HG02885 (cell line): ENCODE data around the gene FARSB.

Experiments used
- ATAC-seq: cut with Tn5 transposase; IDR thresholded peaks from one replicate; pipeline ENCODE4 v1.9.1; 2021; ENCODE audit warnings: mild to moderate bottlenecking; ENCODE audit not compliant: unreplicated experiment, poor library complexity

The FARSB gene

DNA sequence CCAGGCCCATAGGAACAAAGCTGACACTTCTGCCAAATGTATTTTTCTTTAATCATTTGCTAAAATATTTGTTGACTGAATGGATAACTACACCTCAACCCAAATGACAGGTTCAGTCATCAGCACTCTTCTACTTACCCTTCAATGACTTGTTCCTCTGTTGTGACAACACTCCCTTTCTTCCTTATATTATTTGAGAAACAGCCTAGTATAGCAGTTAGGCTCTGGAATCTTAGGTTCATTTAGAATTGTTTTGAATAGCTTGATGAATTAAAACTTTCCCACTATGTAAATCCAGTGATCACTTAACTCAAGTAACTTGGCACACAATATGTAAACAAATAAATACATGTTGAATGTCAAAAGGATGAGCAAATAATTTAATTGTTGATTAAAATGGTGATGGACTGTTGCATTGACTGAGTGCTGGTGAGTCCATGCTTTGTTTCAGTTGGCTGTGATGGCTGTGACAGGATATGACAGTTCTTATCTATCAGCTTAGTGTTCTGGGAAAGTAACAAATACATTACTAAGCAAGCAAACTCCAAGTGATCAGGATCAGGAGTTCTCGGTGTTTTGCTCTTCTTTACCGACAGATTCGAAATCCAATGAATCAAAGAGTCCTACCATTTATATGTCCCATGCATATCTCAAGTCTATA lies 12.7 kb upstream of the FARSB start:
- ATAC-seq = no peak

DNA sequence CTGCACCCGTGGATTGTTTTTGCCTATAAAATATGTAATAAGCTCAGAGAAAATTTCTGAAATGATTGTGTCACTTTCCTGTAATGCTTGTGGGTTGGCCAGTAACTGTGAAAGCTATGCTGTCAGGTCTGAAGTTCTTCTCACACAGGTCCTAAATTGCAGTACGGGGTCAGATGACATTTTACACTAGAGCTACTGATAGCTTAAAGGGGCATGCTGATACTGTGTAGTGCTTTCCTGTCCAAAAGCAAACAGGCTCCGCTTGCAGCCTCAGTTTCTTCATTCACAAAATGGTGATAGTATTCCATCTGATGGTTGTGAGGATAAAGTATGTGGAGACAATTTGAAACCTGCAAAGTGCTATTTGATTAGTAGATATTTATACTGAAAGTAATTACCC lies 7.6 kb upstream of the FARSB start:
- no peak for ATAC-seq

DNA sequence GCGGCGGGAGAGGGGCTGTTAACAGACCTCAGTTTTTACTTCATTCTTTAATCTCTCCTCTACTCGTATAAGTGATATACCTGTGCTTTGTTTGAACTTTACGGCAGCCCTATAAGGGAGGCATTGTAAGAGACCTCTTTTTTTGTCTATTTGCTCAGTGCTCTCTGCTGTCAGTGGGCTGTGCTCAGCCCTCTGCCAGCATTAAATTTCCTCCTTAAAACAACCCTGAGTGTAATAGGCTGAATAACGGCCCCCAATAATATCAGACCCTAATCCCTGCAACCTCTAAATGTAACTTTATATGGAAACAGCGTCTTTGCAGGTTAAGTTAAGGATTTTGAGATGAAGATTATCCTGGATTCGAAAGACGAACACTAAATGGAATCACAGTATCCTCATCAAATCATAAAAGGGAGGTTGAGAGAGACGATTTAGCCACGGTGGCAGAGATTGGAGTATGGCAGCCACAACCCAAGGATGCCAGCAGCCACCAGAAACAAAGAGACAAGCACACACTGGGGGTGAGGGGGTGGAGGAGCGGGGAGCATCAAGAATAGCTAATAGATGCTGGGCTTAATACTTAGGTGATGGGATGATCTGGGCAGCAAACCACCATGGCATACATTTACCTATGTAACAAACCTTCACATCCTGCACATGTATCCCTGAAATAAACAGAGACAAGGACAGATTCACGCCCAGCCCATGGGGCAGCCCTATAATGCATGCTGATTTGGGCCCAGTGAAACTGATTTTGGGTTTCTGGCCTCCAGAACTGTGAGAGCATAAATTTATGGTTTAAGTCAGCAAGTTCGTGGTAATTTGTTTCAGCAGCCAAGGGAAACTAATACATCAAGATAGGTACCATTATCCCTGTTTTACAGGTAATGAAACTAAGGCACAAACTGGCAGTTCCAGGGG lies 894 bp upstream of the FARSB start:
- ATAC-seq = peak; percentile 31

DNA sequence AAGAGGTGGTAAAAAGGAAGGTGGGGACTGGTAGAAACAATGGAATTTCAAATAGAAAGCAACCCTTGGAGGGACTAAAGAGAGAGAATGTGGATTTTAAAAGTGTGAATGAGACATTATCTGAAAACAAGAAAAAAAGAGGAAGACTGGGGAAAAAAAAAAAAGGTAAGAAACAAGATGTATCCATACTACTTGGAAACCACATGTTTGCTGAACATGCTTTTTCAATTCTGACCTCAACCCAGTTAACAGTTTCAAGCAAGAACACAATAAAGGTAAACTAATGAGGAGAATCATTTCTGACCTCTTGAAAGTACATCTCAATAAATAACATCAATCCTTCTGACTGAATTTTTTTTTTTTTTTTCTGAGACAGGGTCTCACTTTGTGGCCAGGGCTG lies 2.6 kb downstream of the FARSB start:
- no peak for ATAC-seq

DNA sequence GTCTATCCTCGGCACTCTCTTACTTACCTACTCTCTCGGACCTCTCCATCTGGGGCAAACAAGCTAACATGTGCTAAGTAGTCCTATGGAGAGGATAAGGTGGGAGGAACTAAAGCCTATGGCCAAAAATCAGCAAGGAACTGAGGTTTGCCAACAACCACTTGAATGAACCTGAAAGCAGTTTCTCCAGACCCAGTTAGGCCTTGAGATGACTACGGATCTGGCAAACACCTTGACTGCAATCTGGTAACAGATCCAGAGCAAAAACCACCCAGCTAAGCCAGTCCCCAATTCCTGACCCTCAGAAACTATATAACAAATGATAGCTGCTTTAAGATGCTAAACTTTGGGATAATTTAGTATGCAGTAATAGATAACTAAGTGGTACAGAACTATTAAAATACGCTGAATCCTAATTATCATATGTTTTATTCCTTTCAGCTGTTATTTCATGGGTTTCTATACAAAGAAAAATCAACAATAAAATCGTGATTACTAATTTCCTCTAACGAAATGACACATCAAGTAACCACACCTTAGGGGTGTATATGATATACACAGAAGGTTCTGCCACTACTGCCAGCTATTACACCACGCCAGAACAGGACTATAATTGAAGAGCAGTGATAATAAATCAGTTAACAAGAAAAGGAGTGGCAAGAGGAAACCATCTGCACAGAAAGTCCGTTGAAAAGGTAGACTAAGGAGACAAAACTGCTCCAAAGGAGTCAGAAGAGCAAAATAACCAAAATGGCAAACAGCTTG lies 3.2 kb downstream of the FARSB start:
- no peak for ATAC-seq

DNA sequence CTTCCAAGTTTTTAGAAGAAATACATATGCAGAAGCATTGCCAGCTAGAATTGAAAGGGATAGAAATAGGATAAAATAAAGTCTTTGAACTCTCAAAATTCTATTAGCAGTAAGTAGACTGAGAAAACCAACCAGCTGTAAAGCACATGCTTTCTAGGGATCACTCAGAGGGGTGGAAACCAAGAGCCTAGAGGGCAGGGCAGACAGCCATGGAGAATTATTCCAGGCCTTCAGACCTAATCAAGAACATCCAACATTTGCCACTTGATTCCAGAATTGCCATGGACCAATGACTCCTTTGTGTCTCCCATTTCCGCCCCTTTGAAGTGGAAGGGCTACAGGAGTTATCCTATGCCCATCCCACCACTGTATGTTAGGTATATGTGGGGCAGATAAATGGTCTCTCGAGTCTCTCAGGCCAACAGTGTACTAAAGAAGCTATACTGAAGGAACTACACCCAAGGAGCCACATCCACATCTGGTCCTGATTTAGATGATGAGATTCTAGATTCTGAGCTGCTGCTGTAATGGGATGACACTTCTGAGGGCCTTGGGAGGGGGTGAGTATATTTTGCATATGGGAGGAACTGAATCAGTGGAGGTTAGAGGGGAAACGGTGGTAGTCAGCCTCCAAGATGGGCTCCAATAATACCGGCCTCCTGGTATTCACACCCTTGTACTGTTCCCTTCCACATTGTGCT lies 4.0 kb downstream of the FARSB start:
- no peak for ATAC-seq

DNA sequence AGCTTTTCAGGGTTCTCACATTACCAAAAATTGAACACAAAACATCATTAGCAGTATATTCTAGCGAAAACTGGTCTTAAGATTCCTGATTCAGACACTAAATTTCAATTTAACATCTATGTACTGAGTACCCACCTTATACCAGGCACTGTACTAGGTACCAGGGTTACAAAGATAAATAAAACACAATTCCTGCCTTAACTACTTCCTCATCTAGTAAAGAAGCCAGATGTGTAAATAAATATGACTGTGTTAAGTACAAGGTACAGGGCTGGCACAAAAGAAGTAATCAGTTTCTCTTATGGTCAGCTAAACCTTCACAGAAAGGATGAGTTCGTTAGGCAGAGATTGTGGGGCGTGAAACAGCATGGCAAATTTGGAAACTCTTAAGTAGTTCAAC lies 6.1 kb downstream of the FARSB start:
- no peak for ATAC-seq

DNA sequence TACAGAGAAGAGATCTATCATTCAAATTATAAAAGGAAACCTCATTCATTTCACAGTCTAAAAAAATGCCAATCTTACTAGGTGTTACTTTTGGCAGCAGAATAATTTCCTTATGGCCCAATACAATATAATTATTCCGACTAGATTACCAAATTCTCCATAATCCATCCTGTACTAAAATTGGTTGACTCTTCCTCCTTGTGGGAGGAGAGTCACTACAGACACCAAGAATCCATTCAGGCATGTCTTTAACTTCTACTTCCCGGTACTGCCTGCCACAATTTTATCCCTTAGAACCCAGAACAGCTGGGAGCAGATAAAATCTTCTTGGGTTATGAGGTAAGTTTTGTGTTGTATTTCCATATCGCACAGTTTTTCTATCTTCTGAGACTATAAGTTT lies 9.9 kb downstream of the FARSB start:
- no peak for ATAC-seq

DNA sequence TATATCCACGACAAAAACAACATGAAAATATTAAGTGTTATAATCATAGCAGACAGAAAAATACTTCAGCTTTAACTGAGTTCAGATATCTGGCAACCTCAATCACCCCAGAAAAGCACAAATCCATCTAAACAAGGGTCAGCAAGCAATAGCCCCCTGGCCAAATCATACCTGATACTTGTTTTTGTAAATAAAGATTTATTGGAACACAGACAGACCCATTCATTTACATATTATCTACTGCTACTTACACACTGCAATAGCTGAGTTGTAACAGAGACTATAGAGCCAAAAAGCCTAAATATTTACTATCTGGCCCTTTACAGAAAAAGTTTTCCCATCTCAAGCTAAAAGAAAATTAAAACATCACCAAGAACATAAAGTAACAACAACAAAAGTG lies 12.8 kb downstream of the FARSB start:
- ATAC-seq = no peak

DNA sequence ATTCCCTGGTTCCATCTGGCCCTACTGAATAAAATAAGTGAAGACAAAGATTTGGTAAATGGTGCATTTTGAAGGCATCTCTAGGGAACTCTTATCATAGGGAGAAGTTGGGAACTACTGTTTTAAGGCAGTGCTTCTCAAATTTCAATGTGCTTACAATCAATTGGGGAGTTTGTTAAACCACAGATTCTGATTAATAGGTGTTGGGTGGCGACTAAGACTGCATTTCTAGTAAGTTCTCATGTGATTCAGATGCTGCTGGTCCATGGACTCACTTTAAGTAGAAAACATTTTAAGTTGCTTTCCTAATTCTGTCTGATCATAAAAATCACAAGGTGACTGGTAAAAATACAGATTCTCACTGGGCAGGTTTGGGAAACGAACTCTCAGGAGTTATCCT lies 14.6 kb downstream of the FARSB start:
- ATAC-seq = no peak

DNA sequence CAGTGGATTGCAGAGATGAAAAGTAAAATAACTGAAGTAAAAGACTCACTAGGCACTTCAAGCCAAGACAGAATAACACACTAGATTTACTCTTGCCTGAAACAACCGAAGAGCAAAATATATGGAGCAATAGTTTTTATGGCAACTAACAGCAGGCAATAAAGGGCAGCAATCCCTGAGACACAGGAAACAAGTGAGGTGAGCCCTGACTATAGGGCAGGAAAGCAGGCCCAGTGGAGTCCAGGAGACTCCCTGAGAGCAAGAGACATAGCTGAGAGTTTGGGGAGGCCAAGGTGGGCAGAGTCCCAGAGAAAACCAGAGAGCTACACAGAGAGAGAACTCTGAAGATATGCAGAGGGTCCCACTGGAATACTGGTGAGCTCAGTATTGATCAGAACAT lies 18.8 kb downstream of the FARSB start:
- no peak for ATAC-seq

DNA sequence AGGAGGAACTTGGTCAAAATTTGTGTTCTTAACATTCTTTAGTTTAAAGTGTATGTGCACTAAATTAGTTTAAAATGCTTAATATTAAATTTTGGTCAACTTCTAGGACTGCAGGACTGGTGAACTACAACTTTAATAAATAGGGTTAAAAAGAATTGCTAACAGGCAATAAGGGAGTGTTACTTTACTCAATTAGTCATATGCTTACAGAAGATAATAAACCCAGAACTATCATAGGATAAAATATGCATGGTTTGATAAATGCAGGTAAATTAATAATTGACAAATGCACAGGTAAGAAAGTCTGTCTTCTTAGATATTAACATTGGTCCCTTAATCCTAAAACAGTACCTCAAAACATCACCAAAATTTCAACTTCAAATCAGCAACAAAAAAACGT lies 20.6 kb downstream of the FARSB start:
- ATAC-seq = no peak

DNA sequence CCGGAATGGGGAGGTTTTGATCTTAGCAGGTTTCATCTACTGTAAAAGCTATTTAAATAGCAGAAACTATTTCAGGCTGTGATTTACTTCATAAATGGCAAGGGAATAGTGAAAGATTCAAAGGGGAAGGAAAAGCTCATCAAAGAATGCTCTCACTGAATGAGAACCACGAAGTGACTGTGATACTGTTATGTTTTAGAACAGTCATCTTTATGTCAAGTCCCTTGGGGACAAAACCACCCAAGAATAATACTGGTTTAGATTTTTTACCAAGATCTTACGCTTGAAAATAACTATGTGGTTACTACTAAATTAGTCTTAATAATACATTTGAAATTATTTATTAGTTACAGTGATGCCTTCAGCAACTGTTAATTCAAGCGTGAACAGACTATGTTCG lies 28.1 kb downstream of the FARSB start:
- no peak for ATAC-seq

DNA sequence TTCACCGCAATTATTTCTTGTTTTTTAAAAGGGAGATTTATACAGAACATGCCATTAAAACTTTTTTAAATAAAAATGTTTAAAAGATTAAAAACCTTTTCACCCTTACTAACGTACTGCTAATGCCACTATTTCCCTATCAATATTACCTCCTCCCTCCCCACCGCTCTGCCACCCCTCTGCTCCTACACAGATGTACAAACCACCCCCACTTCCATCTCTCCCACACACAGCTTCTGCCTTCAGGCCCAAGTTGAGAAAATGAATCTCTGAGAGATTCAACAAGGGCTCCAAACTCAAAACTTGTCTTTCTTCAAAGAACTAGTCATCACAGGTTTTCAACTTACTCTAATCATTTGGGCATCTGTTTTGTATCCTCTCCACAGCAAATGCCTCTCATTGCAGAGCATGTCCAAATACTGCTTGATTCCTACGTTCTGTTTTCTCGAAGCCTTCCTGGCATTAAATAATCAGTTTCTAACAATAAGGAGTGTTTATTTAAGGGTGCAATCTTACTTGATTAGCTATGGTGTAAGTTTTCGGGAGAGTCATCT lies 32.1 kb downstream of the FARSB start:
- ATAC-seq = no peak

DNA sequence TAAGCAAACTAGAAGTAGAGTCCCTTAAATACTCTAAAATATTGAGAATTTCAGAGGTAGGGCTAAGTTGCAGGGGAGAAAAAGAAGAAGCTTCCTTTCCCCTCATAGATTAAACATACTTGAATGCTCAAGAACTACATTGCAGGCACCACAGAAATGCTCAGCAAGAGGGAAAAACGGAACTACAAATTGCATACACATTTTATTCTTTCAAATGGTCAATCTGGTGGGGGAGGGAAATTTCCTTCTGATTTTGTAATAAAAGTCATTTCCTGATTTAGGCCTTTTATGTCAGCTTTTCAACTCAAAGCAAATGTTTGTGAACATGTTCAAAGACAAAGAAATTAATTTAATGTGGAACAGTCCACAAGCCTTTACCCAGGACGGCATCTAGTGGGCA lies 33.0 kb downstream of the FARSB start:
- ATAC-seq = no peak

DNA sequence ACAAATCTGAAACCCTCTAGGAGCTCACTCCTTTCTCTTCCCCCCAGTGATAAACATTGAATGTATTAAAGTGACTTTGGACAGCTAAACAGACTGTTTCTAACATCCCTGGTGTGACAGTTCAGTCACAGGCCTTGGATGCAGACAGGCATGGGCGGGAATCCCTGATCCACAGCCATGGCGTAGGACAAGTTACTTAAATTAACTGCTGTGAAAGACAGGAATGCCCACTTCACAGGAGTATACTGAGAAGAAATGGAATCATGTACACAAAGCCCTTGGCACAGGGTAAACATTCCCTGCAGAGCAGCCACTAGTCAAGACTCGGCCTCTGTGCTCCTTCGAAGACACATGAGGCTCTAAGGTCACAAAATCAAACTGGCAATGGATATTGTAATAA lies 34.0 kb downstream of the FARSB start:
- no peak for ATAC-seq

DNA sequence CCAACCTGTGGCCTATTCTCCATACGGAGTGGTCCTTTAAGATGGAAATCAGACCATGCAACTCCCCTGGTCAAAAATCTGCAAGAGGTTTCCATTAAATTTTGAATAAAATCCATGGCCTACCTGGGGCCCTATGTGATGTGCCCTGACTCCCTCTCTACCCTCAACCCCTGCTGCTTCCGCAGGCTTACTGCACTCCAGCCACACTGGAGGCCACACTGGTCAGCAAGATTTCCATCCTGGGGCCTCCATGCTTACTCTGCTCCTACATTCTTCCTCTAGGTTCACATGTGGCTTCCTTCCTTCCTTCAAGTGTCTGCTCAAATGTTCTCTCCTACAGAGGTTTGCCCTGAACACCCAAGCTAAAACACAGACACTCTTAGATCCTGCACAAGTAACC lies 40.6 kb downstream of the FARSB start:
- ATAC-seq = no peak

DNA sequence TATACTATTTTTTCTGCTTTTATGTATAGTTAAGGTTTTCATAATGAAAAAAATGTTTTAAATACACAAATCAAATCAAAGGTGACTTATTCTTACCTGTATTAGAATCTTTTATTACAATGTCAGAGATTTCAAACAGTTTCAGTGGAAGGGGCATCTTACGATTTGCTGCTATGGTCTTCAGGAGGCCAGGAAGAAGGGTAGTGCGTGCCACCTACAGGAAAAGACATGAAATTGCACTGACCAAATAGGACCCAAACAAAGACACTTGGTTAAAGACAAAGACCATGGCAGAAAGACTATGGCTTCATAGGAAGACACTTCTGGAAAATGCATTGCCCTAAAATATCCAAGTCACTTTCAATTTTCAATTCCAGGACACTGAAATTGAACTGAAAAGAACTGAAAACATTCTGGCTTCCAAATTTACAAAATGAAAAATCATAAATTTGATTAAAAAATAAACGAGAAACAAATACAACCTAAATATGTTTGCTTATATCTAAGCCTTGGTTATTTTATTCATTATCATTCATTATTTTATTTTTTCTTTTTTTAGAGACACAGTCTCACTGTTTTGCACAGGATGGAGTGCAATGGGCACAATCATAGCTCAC lies 42.1 kb downstream of the FARSB start:
- ATAC-seq = peak; percentile 92

DNA sequence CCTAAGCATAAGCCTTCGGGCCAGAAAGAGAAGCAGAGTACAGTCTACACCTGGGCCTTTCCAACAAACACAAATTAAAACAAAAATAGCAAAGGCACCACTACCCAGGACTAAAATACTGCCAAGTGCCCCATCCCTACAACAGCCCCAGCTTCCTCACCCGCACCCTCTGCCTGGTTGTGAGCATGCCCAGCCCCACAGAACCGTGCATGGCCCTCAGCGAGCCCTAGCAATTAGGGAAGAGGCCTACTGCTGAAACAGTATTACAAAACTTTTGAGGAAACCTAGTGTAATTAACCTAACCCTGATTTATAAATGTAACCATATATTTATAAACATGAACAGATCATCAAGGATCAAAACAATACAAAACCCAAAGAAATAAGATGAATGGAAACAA lies 44.2 kb downstream of the FARSB start:
- ATAC-seq = no peak

DNA sequence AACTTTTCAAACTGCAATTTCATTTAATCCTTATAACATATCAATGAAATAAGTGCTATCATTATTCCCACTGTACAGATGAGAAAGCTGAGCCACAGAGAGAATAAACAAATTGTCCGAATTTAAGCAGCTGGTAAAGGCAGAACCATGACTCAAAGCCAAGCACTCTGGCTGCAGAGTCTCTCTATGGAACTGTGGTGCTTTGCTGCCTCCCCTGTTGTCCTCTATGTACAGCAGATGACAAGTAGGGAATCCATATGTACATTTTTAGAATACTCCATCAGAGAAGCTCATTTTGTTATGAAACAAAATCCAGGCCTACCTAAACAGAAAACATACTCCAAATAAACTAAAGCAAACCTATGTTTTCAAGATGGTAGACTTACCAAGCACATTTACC lies 45.1 kb downstream of the FARSB start:
- no peak for ATAC-seq
